ENCODE data around the gene ERP44.

The ERP44 gene

DNA sequence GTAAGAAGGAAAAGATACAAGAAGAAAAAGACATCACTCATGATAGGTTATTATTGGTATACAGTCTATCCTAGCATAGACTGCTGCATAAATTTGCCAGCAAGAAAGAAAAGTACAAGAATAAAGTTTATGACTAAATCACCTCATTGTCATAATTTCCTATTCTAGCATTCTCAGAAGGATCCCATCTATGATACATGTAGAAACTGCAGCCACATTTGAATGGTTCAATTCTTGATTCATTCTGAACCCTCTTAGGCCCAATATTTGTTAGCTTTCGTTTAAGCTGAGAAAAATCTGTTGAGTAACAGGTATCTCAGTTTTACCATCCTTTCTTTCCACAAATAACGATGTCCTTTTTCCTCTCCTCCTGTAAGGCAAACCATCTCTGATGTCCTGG is 21.5 kb upstream of the ERP44 start:
- H3K36me3 ChIP-seq (ENCODE audit: control insufficient read depth, low read length) = peaks cover 12% of the 10 kb centered on the region
- H3K9me2 ChIP-seq (replicated peaks; ENCODE audit: control insufficient read depth, low read length) = no peaks in the 10 kb centered on the region
- no peak overlapping the region for H3K4me3 ChIP-seq (ENCODE audit: low read length)
- peaks cover 9% of the 10 kb centered on the region for H3K79me2 ChIP-seq (ENCODE audit: control insufficient read depth, low read length)
- H3K27ac ChIP-seq (ENCODE audit: low read depth, low read length) = no peak overlapping the region
- H3K4me1 ChIP-seq (ENCODE audit: control insufficient read depth, low read length) = no peaks in the 10 kb centered on the region
- H3K27me3 ChIP-seq (ENCODE audit: control insufficient read depth, low read length) = no peaks in the 10 kb centered on the region
- no peaks in the 10 kb centered on the region for H4K20me1 ChIP-seq (ENCODE audit: control insufficient read depth, insufficient read depth, low read depth, low read length)
- H3K4me2 ChIP-seq (ENCODE audit: low read length) = no peak overlapping the region
- H3K9me3 ChIP-seq (ENCODE audit: control insufficient read depth, insufficient read depth, low read length) = no peaks in the 10 kb centered on the region
- TF ChIP-seq, protein P1, sequence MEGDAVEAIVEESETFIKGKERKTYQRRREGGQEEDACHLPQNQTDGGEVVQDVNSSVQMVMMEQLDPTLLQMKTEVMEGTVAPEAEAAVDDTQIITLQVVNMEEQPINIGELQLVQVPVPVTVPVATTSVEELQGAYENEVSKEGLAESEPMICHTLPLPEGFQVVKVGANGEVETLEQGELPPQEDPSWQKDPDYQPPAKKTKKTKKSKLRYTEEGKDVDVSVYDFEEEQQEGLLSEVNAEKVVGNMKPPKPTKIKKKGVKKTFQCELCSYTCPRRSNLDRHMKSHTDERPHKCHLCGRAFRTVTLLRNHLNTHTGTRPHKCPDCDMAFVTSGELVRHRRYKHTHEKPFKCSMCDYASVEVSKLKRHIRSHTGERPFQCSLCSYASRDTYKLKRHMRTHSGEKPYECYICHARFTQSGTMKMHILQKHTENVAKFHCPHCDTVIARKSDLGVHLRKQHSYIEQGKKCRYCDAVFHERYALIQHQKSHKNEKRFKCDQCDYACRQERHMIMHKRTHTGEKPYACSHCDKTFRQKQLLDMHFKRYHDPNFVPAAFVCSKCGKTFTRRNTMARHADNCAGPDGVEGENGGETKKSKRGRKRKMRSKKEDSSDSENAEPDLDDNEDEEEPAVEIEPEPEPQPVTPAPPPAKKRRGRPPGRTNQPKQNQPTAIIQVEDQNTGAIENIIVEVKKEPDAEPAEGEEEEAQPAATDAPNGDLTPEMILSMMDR (IDR thresholded peaks at IDR 0.05; ENCODE audit: low read depth, low read length, poor library complexity, severe bottlenecking) = no peak
- TF ChIP-seq EZH2phosphoT487 (IDR thresholded peaks at IDR 0.05; ENCODE audit: borderline replicate concordance, low read length) = no peak
- no peaks in the 10 kb centered on the region for H3F3A ChIP-seq (ENCODE audit: control insufficient read depth, insufficient read depth)

DNA sequence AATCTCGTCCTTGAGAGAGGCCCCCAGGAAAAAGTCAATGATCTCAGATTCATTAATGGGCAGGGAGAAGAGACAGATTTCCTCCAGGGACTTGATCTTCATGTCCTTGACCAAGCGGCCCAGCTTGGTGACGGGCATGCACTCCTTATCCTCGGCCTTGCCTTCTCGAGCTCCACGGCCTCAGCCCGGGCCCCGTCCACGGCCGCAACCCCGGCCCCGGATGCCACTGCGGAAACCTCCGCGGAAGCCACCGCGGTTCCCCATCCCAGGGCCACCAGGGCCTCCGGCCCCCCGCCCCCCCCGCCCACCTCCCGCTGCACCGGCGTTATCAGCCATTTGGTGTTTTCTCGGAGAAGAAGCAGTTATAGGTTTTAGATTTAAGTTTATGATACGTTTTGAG is 18.5 kb upstream of the ERP44 start:
- no peaks in the 10 kb centered on the region for H3K9me3 ChIP-seq (ENCODE audit: control insufficient read depth, insufficient read depth, low read length)
- peaks cover 31% of the 10 kb centered on the region for H3K36me3 ChIP-seq (ENCODE audit: control insufficient read depth, low read length)
- H3K27ac ChIP-seq (ENCODE audit: low read depth, low read length) = no peak overlapping the region
- no peaks in the 10 kb centered on the region for H3F3A ChIP-seq (ENCODE audit: control insufficient read depth, insufficient read depth)
- TF ChIP-seq EZH2phosphoT487 (IDR thresholded peaks at IDR 0.05; ENCODE audit: borderline replicate concordance, low read length) = no peak
- TF ChIP-seq, protein P1 (IDR thresholded peaks at IDR 0.05; ENCODE audit: low read depth, low read length, poor library complexity, severe bottlenecking) = no peak
- no peaks in the 10 kb centered on the region for H3K27me3 ChIP-seq (ENCODE audit: control insufficient read depth, low read length)
- H4K20me1 ChIP-seq (ENCODE audit: control insufficient read depth, insufficient read depth, low read depth, low read length) = no peaks in the 10 kb centered on the region
- H3K4me1 ChIP-seq (ENCODE audit: control insufficient read depth, low read length) = no peaks in the 10 kb centered on the region
- H3K9me2 ChIP-seq (replicated peaks; ENCODE audit: control insufficient read depth, low read length) = no peaks in the 10 kb centered on the region
- H3K4me2 ChIP-seq (ENCODE audit: low read length) = no peak overlapping the region
- H3K4me3 ChIP-seq (ENCODE audit: low read length) = no peak overlapping the region
- H3K79me2 ChIP-seq (ENCODE audit: control insufficient read depth, low read length) = peaks cover 3% of the 10 kb centered on the region; the same call in 1 of the 2 replicates

DNA sequence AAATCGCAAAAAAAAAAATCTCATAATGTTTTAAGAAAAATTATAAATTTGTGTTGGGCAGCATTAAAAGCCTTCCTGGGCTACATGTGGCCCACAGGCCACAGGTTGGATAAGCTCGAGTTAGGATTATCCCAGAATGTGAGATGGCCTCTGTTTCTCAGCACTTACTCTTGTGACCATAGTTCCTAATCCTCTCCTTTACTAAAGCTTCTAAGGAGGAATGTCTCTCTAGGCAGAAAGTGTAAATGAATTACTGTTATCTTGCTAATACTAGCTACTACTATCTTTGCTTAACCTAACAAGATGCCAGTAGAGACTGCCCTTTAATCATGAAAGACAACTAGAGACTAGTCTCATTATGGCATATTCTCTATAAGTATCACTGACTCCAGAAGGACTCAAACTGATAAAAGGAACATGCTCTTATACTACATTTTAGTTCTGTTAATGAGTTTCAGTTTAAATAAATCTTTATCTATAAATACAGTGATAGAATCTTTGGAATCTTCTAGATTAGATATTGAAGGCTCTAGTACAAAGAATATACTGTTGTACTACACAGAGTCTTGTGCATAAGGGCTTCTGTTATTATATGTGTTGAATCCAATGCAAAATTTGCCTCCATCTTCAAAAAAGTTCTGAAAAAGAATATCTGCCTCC is 14.0 kb upstream of the ERP44 start:
- no peaks in the 10 kb centered on the region for H3K9me3 ChIP-seq (ENCODE audit: control insufficient read depth, insufficient read depth, low read length)
- no peak overlapping the region for H3K4me3 ChIP-seq (ENCODE audit: low read length)
- H4K20me1 ChIP-seq (ENCODE audit: control insufficient read depth, insufficient read depth, low read depth, low read length) = no peaks in the 10 kb centered on the region
- no peaks in the 10 kb centered on the region for H3K27me3 ChIP-seq (ENCODE audit: control insufficient read depth, low read length)
- H3K4me1 ChIP-seq (ENCODE audit: control insufficient read depth, low read length) = no peaks in the 10 kb centered on the region
- H3K27ac ChIP-seq (ENCODE audit: low read depth, low read length) = no peak overlapping the region
- peaks cover 45% of the 10 kb centered on the region for H3K36me3 ChIP-seq (ENCODE audit: control insufficient read depth, low read length)
- no peaks in the 10 kb centered on the region for H3K9me2 ChIP-seq (replicated peaks; ENCODE audit: control insufficient read depth, low read length)
- no peak for TF ChIP-seq EZH2phosphoT487 (IDR thresholded peaks at IDR 0.05; ENCODE audit: borderline replicate concordance, low read length)
- TF ChIP-seq, protein P1 (IDR thresholded peaks at IDR 0.05; ENCODE audit: low read depth, low read length, poor library complexity, severe bottlenecking) = no peak
- H3K4me2 ChIP-seq (ENCODE audit: low read length) = no peak overlapping the region
- peaks cover 6% of the 10 kb centered on the region for H3K79me2 ChIP-seq (ENCODE audit: control insufficient read depth, low read length)
- H3F3A ChIP-seq (ENCODE audit: control insufficient read depth, insufficient read depth) = no peaks in the 10 kb centered on the region

Data from DOHH2 (cell line).